ENCODE measurements around the gene RSPH3. TPM values are rescaled to one million over a fixed set of nuclear protein-coding genes. Genes with fewer than 3 reads are reported as not detected.
"Not testable (repeated sequence)": the region's sequence is repeated elsewhere in the genome, so short reads cannot be mapped to it uniquely, and the experiment has no call there.

The RSPH3 gene
- total and polyA plus RNA-seq, 11 donors, result 3.4 to 13.2 (median 9.4) TPM

- peaks cover 0 to 29% (median 11%) of the 10 kb centered on the region in 12 donors for H3K4me1 ChIP-seq
- no peaks in the 10 kb centered on the region for H3K27me3 ChIP-seq
- WGBS, 4 donors, result 3 to 9% (median 4%) methylated on average over 21 to 24 of the region's 24 CpGs
- peak overlapping the region in 11 of 12 donors; percentile 58 to 90 (median 87) for H3K27ac ChIP-seq
- H3K36me3 ChIP-seq, result no peaks in the 10 kb centered on the region
- no peaks in the 10 kb centered on the region for H3K9me3 ChIP-seq
- peak; percentile 28 to 50 (median 39) for ATAC-seq
- intact Hi-C loops (cut with DNase I), result no loop called here
- no peak for TF ChIP-seq POLR2A (IDR thresholded peaks at IDR 0.05)
- TF ChIP-seq, protein P1, sequence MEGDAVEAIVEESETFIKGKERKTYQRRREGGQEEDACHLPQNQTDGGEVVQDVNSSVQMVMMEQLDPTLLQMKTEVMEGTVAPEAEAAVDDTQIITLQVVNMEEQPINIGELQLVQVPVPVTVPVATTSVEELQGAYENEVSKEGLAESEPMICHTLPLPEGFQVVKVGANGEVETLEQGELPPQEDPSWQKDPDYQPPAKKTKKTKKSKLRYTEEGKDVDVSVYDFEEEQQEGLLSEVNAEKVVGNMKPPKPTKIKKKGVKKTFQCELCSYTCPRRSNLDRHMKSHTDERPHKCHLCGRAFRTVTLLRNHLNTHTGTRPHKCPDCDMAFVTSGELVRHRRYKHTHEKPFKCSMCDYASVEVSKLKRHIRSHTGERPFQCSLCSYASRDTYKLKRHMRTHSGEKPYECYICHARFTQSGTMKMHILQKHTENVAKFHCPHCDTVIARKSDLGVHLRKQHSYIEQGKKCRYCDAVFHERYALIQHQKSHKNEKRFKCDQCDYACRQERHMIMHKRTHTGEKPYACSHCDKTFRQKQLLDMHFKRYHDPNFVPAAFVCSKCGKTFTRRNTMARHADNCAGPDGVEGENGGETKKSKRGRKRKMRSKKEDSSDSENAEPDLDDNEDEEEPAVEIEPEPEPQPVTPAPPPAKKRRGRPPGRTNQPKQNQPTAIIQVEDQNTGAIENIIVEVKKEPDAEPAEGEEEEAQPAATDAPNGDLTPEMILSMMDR (IDR thresholded peaks at IDR 0.05), result no peak
- peak overlapping the region; percentile 36 to 85 (median 72) for H3K4me3 ChIP-seq
- DNase-seq, result no peak
These were observed 792 bp downstream of the RSPH3 start for GRCh38 chr6:158999154-158999665.

DNA sequence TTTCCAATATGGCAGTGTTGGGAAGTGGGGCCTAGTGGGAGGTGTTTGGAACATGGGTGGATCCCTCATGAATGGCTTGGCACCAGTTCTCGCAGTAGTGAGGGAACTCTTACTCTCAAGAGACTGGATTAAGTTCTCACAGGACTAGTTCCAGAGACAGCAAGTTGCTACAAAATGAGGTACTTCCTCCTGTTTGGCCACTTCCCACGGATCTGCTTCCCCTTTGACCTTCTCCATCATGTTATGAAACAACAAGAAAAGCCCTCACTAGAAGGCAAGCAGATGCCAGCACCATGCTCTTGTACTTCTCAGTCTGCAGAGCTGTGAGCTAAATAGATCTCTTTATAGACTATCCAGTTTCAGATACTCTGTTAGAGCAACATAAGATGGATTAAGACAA, 3.1 kb downstream of the RSPH3 start:
- WGBS, 4 donors, result 42 to 64% (median 53%) methylated on average over 2 of the region's 2 CpGs
- TF ChIP-seq POLR2A (IDR thresholded peaks at IDR 0.05), result no peak
- TF ChIP-seq, protein P1 (IDR thresholded peaks at IDR 0.05), result no peak
- Histone ChIP-seq H3K4me1 (peaks cover 0 to 29% (median 11%) of the 10 kb centered on the region in 12 donors), H3K4me3 (no peak overlapping the region), H3K27ac (peak overlapping the region in 1 of 12 donors; percentile 27), H3K9me3 (no peaks in the 10 kb centered on the region), H3K36me3 (peaks cover 0 to 11% (median 0%) of the 10 kb centered on the region in 9 donors), H3K27me3 (no peaks in the 10 kb centered on the region)
- DNase-seq, result no peak
- no peak for ATAC-seq
- intact Hi-C loops (cut with DNase I), result no loop called here

DNA sequence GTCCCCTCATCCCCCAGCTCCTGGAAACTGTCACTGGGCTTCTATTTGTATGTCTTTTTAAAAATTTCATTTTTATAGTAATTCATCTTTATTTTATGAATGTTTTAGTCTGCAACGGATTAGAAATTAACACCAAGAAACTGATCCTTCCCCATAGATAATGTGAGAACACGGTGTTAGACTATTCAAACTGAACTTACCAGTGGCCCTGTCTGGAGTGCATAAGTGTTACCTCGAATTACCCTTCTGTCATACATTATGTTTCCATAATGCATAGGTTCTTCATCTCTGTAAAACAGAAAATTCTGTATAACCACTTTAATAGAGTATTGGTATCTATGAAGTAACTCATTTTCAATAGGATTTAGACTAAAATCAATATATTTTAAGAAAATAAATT, 6.4 kb downstream of the RSPH3 start:
- peaks cover 0 to 13% (median 2%) of the 10 kb centered on the region in 12 donors for H3K9me3 ChIP-seq
- TF ChIP-seq, protein P1 (IDR thresholded peaks at IDR 0.05), result no peak
- no peak for TF ChIP-seq POLR2A (IDR thresholded peaks at IDR 0.05)
- no peaks in the 10 kb centered on the region for H3K27me3 ChIP-seq
- intact Hi-C loops (cut with DNase I), result no loop called here
- H3K27ac ChIP-seq, result no peak overlapping the region
- no peak for ATAC-seq
- DNase-seq, result no peak
- H3K36me3 ChIP-seq, result peaks cover 0 to 11% (median 0%) of the 10 kb centered on the region in 9 donors
- H3K4me3 ChIP-seq, result no peak overlapping the region
- peaks cover 0 to 15% (median 0%) of the 10 kb centered on the region in 12 donors for H3K4me1 ChIP-seq
- WGBS, 4 donors, result 97 to 99% (median 97%) methylated on average over 3 of the region's 3 CpGs

DNA sequence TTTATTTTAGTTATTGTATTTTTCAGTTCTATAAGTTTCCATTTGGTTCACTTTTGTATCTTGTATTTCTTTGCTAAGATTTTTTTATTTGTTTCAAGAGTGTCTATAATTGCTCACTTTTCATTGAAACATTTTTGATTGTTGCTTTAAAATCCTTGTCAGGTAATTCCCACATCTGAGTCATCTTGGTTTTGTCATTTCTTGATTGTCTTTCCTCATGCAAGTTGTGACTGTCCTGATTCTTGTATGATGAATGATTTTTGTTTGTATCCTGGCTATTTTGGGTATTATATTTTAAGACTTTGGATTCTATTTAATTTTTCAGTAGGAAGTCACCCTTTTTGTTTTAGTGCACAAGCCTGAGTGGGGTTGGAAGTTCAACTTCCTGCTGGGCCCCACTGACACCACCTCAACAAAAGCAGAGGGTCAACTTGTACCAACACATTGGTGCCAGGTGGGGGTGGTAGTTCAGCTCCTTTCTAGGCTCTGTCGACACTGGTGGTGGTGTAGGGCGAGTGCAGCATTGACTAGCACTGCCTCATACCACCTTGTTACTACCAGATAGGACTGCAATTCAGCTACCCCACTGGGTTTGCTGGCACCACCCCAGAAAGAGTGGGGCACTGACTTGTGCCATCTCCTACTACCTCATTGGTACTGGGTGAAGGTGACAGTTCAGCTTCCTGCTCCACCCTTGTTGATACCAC, 8.8 kb downstream of the RSPH3 start:
- H3K4me3 ChIP-seq, result no peak overlapping the region
- H3K27ac ChIP-seq, result no peak overlapping the region
- peaks cover 0 to 8% (median 0%) of the 10 kb centered on the region in 12 donors for H3K4me1 ChIP-seq
- peaks cover 0 to 28% (median 6%) of the 10 kb centered on the region in 12 donors for H3K9me3 ChIP-seq
- peaks cover 0 to 11% (median 0%) of the 10 kb centered on the region in 9 donors for H3K36me3 ChIP-seq
- intact Hi-C loops (cut with DNase I), result no loop called here
- ATAC-seq, result no peak
- no peaks in the 10 kb centered on the region for H3K27me3 ChIP-seq
- TF ChIP-seq POLR2A (IDR thresholded peaks at IDR 0.05), result no peak
- TF ChIP-seq, protein P1 (IDR thresholded peaks at IDR 0.05), result no peak
- 87 to 100% (median 96%) methylated on average over 2 of the region's 2 CpGs for WGBS, 4 donors
- no peak for DNase-seq

DNA sequence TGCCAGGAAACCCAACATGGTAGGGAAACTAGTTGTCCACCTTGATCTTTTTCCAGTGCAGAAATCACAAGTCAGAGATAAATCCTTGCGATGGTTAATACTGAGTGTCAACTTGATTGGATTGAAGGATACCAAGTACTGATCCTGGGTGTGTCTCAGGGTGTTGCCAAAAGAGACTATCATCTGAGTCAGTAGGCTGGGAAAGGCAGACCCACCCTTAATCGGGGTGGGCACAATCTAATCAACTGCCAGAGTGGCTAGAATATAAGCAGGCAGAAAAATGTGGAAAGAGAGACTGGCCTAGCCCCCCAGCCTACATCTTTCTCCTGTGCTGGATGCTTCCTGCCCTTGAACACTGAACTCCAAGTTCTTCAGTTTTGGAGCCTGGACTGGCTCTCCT, 10.3 kb downstream of the RSPH3 start:
- Histone ChIP-seq H3K36me3 (peaks cover 0 to 11% (median 0%) of the 10 kb centered on the region in 9 donors), H3K9me3 (peaks cover 0 to 28% (median 6%) of the 10 kb centered on the region in 12 donors)
- H3K27me3 ChIP-seq; H3K4me1 ChIP-seq; ATAC-seq; H3K27ac ChIP-seq; intact Hi-C loops (cut with DNase I); DNase-seq; H3K4me3 ChIP-seq: not testable (repeated sequence)
- 91 to 99% (median 94%) methylated on average over 2 of the region's 2 CpGs for WGBS, 4 donors
